ENCODE results near the gene NCAPH2. TPM values are rescaled to one million over a fixed set of nuclear protein-coding genes. Genes with fewer than 3 reads are reported as not detected.

Gene NCAPH2
- total RNA-seq, 1 donor = 27.5 TPM

GRCh38 chr22:50546326-50547262 is 38.6 kb downstream of the NCAPH2 start:
- Histone ChIP-seq H3K36me3 (ENCODE audit: insufficient read depth, low read length) (no peaks in the 10 kb centered on the region), H3K27me3 (ENCODE audit: insufficient read depth, low read length) (peaks cover 53% of the 10 kb centered on the region), H3K4me1 (ENCODE audit: insufficient read depth, low read length) (peaks cover 4% of the 10 kb centered on the region), H4K20me1 (ENCODE audit: insufficient read depth, low read length) (no peaks in the 10 kb centered on the region), H3K27ac (ENCODE audit: low read depth, low read length) (no peak overlapping the region), H3K4me2 (ENCODE audit: insufficient read depth, low read length) (no peak overlapping the region), H3K4me3 (ENCODE audit: insufficient read depth, low read length) (no peak overlapping the region), H3K79me2 (ENCODE audit: insufficient read depth, low read length) (no peaks in the 10 kb centered on the region), H2AFZ (ENCODE audit: low read length) (no peak overlapping the region), H3K9me3 (ENCODE audit: low read depth, low read length) (no peaks in the 10 kb centered on the region)
- DNase-seq (ENCODE audit: insufficient read length, low spot score, missing footprints) = peak; percentile 87
- no peak for TF ChIP-seq CTCF (IDR thresholded peaks at IDR 0.05; ENCODE audit: extremely low read depth, low read depth, low read length)

DNA sequence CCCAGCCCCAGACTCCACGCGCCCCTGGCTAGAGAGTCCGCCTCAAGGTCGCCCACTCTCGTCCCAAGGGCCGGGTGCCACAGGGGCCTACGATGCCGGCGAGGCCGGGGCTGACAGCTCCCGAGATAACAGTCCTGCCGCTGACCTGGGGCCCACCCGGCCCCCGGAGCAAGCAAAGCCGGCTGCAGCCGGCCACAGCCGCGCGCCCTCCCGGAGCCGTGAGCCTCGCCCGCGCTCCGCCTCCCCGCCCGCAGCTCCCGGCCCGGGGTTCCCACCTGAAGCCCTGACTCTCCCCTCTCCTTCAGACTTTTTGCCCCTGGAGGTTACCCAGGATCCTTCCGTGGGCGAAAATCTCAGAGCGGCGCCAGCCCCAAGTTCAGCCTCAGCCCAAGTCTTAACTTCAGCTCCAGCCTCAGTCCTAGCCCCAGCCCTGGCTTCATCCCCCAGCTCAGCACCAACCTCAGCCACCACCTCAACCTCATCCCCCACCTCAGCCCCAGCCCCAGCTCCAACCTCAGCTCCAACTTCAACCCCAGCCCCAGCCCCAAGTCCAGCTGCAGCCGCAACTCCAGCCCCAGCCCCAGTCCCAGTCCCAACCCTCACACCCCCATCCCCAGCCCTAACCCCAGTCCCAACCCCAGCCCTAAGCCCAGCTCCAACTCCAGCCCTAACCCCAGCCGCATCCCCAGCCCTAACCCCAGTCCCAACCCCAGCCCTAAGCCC is 39.4 kb downstream of the NCAPH2 start:
- H3K9me3 ChIP-seq (ENCODE audit: low read depth, low read length) = no peaks in the 10 kb centered on the region
- peaks cover 53% of the 10 kb centered on the region for H3K27me3 ChIP-seq (ENCODE audit: insufficient read depth, low read length)
- H3K27ac ChIP-seq (ENCODE audit: low read depth, low read length) = no peak overlapping the region
- no peaks in the 10 kb centered on the region for H4K20me1 ChIP-seq (ENCODE audit: insufficient read depth, low read length)
- DNase-seq (ENCODE audit: insufficient read length, low spot score, missing footprints) = peak; percentile 79
- H2AFZ ChIP-seq (ENCODE audit: low read length) = no peak overlapping the region
- H3K36me3 ChIP-seq (ENCODE audit: insufficient read depth, low read length) = no peaks in the 10 kb centered on the region
- H3K4me3 ChIP-seq (ENCODE audit: insufficient read depth, low read length) = no peak overlapping the region
- no peaks in the 10 kb centered on the region for H3K79me2 ChIP-seq (ENCODE audit: insufficient read depth, low read length)
- no peak overlapping the region for H3K4me2 ChIP-seq (ENCODE audit: insufficient read depth, low read length)
- peaks cover under 1% of the 10 kb centered on the region for H3K4me1 ChIP-seq (ENCODE audit: insufficient read depth, low read length)
- TF ChIP-seq CTCF (IDR thresholded peaks at IDR 0.05; ENCODE audit: extremely low read depth, low read depth, low read length) = no peak

GRCh38 chr22:50548040-50548920 is 40.3 kb downstream of the NCAPH2 start:
- Histone ChIP-seq H3K4me1 (ENCODE audit: insufficient read depth, low read length) (no peaks in the 10 kb centered on the region), H3K9me3 (ENCODE audit: low read depth, low read length) (no peaks in the 10 kb centered on the region), H3K4me3 (ENCODE audit: insufficient read depth, low read length) (no peak overlapping the region), H3K4me2 (ENCODE audit: insufficient read depth, low read length) (no peak overlapping the region), H3K36me3 (ENCODE audit: insufficient read depth, low read length) (no peaks in the 10 kb centered on the region), H3K79me2 (ENCODE audit: insufficient read depth, low read length) (no peaks in the 10 kb centered on the region), H3K27ac (ENCODE audit: low read depth, low read length) (no peak overlapping the region), H3K27me3 (ENCODE audit: insufficient read depth, low read length) (peaks cover 53% of the 10 kb centered on the region), H4K20me1 (ENCODE audit: insufficient read depth, low read length) (no peaks in the 10 kb centered on the region), H2AFZ (ENCODE audit: low read length) (no peak overlapping the region)
- no peak for TF ChIP-seq CTCF (IDR thresholded peaks at IDR 0.05; ENCODE audit: extremely low read depth, low read depth, low read length)
- peak; percentile 91 for DNase-seq (ENCODE audit: insufficient read length, low spot score, missing footprints)
